Globus pallidus (tissue), 1 donor: Measurements from ENCODE around the gene SETD2.
A peak's percentile ranks its signal among the peaks of the same experiment; 100 is the strongest.
"Not testable (repeated sequence)": the region's sequence is repeated elsewhere in the genome, so short reads cannot be mapped to it uniquely, and the experiment has no call there.

ENCODE experiments used
- DNase-seq: peaks from one replicate; pipeline ENCODE4 v3.0.0-alpha.2; 2015; ENCODE audit warnings: low spot score

Gene SETD2

GRCh38 chr3:47102081-47102600 is 61.8 kb downstream of the SETD2 start:
- DNase-seq = no peak

- no peak for DNase-seq
Measured at GRCh38 chr3:47098910-47099309, 65.0 kb downstream of the SETD2 start.

GRCh38 chr3:47097864-47098263 is 66.0 kb downstream of the SETD2 start:
- peak; percentile 11 for DNase-seq

GRCh38 chr3:47096959-47097358 is 67.0 kb downstream of the SETD2 start:
- DNase-seq = no peak

GRCh38 chr3:47092090-47092489 is 71.8 kb downstream of the SETD2 start:
- no peak for DNase-seq

GRCh38 chr3:47089630-47090029 is 74.3 kb downstream of the SETD2 start:
- DNase-seq = no peak

- peak; percentile 11 for DNase-seq
Measured at GRCh38 chr3:47086071-47086470, 77.8 kb downstream of the SETD2 start.

GRCh38 chr3:47083786-47084185 is 80.1 kb downstream of the SETD2 start:
- no peak for DNase-seq

- DNase-seq = no peak
Measured at GRCh38 chr3:47082519-47082918, 81.4 kb downstream of the SETD2 start.

GRCh38 chr3:47079432-47079831 is 84.5 kb downstream of the SETD2 start:
- no peak for DNase-seq

GRCh38 chr3:47073685-47074084 is 90.2 kb downstream of the SETD2 start:
- no peak for DNase-seq

- no peak for DNase-seq
Measured at GRCh38 chr3:47070770-47071169, 93.1 kb downstream of the SETD2 start.

GRCh38 chr3:47066259-47066658 is 97.7 kb downstream of the SETD2 start:
- DNase-seq = not testable (repeated sequence)

- DNase-seq = no peak
Measured at GRCh38 chr3:47065681-47066080, 98.2 kb downstream of the SETD2 start.

GRCh38 chr3:47065058-47065457 is 98.9 kb downstream of the SETD2 start:
- no peak for DNase-seq

- no peak for DNase-seq
Measured at GRCh38 chr3:47057212-47057671, 106.7 kb downstream of the SETD2 start.

- DNase-seq = no peak
Measured at GRCh38 chr3:47056705-47057104, 107.2 kb downstream of the SETD2 start.

- no peak for DNase-seq
Measured at GRCh38 chr3:47054412-47054811, 109.5 kb downstream of the SETD2 start.

- DNase-seq = no peak
Measured at GRCh38 chr3:47047673-47048072, 116.2 kb downstream of the SETD2 start.

- DNase-seq = no peak
Measured at GRCh38 chr3:47047069-47047468, 116.8 kb downstream of the SETD2 start.

- DNase-seq = no peak
Measured at GRCh38 chr3:47042231-47042791, 121.6 kb downstream of the SETD2 start.

GRCh38 chr3:47041114-47041513 is 122.8 kb downstream of the SETD2 start:
- DNase-seq = no peak

- not testable (repeated sequence) for DNase-seq
Measured at GRCh38 chr3:47037302-47037701, 126.6 kb downstream of the SETD2 start.

- DNase-seq = no peak
Measured at GRCh38 chr3:47036145-47036544, 127.8 kb downstream of the SETD2 start.
